ENCODE results near the gene HTR3D.

DNA sequence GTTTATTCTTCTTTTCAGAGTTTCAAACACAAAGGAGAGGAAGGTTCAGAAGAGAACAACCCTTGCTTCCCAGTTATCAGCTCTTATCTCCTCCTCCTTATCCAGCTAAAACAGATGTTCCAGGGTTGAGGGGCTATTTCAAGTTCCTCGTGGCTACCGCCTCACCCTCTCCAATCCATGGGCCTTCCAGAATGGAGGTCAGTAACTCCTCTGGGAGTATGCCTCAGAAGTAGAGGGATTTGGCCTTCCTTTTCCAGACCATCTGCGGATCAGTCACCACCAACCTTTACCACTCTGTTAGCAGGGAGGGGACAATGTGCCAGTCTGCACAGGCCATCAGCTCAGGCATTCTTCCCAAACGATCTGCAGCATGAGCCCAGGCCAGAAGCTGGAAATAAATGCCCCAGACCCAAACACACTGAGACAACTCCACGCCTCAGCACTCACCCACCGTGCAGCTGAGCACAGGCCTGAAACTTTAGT is 36.1 kb downstream of the HTR3D start:
- TF ChIP-seq, protein P1, sequence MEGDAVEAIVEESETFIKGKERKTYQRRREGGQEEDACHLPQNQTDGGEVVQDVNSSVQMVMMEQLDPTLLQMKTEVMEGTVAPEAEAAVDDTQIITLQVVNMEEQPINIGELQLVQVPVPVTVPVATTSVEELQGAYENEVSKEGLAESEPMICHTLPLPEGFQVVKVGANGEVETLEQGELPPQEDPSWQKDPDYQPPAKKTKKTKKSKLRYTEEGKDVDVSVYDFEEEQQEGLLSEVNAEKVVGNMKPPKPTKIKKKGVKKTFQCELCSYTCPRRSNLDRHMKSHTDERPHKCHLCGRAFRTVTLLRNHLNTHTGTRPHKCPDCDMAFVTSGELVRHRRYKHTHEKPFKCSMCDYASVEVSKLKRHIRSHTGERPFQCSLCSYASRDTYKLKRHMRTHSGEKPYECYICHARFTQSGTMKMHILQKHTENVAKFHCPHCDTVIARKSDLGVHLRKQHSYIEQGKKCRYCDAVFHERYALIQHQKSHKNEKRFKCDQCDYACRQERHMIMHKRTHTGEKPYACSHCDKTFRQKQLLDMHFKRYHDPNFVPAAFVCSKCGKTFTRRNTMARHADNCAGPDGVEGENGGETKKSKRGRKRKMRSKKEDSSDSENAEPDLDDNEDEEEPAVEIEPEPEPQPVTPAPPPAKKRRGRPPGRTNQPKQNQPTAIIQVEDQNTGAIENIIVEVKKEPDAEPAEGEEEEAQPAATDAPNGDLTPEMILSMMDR (IDR thresholded peaks at IDR 0.05) = no peak
- no peak for TF ChIP-seq POLR2A (IDR thresholded peaks at IDR 0.05)

All from uterus (tissue), 2 donors.